HPDE6-E6E7 (cell line): Measurements from ENCODE around the gene TRAFD1.

ENCODE experiments used
- DNase-seq: peaks from one replicate; pipeline ENCODE4 v3.0.0; 2011; ENCODE audit warnings: missing footprints; ENCODE audit errors: extremely low spot score

Gene TRAFD1

GRCh38 chr12:112178796-112179195 lies 53.4 kb downstream of the TRAFD1 start:
- DNase-seq: no peak

DNA sequence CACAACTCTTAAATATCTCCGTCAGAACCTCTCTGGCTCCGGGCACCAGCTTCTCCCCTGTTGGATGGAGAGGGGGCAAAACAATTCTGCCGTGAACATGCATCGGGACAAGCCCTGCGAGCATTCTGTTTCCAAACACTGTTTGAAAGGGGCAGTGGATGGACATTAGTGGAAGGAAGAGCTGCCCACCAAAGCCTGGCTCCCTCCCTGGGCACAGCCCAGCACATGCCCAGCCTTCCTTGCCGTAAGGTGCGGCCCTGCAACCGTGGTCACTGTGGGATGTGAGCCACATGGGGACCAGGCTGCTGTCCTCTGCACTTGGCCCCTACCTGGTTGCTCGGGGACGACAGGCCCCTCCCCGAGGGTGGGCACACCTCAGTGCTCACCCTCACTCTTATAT lies 54.0 kb downstream of the TRAFD1 start:
- DNase-seq: no peak

- DNase-seq: no peak
These were observed 54.6 kb downstream of the TRAFD1 start for GRCh38 chr12:112179916-112180315.

GRCh38 chr12:112180422-112180821 lies 55.1 kb downstream of the TRAFD1 start:
- no peak for DNase-seq

- no peak for DNase-seq
These were observed 57.1 kb downstream of the TRAFD1 start for GRCh38 chr12:112182499-112182898.

- no peak for DNase-seq
These were observed 58.0 kb downstream of the TRAFD1 start for GRCh38 chr12:112183141-112184021.

- DNase-seq: no peak
These were observed 58.9 kb downstream of the TRAFD1 start for GRCh38 chr12:112184056-112184887.

DNA sequence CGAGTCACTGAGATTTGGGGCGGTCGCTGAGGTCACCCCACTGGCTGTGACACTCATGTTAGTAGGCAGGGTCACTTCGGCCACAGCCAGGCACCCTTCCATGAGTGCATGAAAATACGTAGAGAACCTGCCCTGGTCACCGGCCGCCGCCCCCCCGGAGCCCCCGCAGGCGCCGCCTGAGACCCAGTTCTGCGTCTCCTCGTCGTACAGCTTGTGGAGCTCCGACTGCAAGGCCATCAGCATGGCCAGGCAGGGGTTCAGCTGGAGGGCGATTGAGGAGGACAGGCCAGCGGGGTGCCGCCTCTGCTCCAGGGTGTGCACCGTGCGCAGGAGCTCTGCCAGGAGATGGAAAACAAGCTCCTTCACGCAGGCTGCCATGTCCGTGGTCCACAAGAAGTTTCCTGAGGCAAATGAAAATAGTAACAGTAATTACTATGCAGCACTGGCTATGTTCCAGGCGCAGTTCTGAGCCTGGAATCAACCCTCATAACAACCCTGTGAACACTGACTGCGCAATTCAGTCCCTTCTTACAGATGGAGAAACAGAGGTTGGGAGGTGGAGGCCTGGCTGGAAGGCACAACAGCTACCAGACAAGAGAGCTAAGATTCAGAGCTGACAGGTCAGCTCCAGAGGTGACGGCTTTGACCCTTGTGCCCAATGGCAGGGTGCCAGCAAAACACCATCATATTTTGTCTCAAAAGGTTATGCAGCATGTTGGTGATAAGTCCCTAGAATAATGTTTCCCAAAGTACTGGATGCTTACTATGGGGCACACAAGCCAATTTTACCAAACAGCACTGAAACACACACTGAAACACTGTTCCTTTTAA lies 59.9 kb downstream of the TRAFD1 start:
- DNase-seq: no peak

DNA sequence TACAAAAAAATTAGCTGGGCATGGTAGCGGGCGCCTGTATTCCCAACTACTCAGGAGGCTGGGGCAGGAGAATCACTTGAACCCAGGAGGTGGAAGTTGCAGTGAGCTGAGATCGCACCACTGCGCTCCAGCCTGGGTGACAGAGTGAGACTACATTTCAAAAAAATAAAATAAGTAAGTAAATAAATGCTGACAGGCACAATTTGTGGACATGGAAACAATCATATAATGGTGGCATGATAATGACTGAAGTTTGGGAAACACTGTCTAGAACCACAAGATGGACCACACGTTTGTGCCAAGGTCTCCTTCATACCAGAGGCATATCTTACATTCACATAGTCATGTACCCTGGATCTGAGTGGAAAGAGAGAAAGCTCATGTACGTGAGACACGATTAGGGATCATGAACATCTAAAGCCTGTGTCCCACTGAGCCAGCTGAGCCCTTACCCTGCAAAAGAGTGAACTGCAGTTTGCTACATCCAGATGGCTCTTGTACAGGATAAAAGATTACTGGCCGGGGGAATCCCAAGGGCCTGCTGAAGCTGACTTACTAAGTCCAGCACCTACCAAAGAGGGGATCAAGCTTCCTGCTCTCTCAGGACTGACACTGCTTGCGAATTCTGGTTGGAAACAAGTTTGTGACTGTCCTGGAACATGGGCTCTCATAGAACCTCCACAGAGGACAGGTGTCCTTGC lies 62.9 kb downstream of the TRAFD1 start:
- DNase-seq: no peak

DNA sequence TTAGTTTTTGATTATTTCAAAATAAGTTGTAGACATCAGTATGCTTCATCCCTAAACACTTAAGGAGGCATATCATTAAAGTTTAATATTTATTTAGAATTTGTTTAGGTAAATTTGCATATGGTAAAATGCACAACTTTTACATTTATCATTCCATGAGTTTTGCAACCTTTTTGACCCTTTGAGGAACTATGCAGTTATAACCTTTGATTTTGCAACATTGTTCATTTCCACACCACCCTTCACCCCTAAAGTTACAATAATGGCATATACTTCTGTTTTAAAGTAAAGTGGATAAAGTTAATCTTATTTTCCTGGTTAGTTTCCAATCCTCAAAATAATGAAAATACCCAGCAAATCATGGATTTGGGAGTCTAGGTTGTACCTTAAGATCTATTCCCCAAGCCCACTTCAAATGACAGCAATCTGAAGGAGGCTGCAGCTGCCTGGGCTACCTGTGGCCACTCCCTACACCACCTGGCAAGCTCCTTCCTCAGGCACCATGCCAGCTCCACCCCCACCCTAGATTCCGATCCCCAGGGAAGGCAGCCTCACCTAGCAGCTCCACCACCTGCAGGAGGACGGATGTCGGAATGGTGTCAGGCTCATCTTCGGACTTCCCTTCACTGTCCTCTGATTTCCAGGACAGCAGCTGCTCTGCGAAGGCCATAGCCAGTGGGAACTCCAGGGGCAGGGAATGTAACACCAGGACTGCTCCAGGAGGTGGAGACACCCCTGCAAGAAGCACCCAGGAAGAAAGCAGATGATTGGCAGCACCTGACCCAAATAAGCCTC lies 65.1 kb downstream of the TRAFD1 start:
- DNase-seq: peak; percentile 77

DNA sequence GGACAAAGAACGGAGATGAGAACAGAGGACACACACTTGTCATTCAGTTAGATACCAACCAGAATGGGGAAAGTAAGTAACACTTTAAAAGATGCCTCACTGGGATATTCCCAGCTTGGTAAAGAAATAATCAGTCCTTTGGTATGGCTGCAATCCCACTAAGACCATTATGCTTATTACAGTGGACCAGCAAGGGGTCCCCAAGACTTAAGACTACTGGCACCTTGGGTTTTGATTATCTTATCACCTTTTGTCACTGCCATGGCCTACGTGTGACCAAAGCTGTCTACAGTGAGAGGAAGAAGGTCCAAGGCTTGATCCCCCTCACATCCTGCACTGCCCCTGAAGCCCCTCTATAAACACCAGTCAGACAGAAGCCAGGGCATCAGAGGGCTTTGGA lies 65.8 kb downstream of the TRAFD1 start:
- no peak for DNase-seq

DNA sequence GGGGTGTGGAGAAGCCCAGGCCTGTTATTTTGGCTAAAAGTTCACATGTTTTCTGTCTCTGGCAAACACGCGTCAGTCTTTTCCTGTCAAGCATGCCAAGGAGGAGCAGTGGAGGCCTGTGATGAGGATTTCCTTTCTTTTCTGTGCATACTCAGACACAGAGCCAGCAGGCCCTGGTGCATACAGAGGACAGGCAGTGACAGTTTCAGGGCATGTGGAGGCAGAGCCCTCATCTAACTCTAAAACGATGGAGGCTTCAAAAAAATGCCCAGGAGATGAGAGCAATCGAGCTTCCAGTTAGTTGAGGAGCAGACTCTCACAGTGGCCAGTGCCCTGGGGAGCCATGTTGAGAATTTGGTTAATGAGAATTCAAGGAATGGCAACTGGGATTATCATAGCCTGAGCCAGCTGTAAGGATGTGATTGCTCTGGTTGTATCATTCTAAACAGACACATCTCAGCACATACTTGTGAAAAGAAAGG lies 66.5 kb downstream of the TRAFD1 start:
- peak; percentile 32 for DNase-seq

DNA sequence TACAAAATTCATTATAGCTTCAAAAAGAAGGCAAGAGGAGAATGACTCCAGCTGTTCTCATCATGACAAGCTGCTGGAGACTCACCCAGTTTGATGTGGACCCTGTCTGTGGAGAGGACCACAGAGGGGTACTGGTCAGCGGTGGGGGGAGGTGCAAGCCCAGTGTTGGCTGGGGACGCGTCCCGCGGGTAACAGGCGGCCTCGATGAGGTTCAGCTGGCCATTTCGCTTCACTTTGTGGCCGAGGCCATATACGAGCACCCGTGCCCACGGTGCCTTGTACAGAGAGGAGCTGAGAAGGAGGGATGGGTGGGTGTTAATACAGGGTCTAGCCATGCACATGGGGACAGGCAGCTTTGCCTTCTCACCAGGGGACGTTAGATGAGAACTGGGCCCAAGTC lies 67.1 kb downstream of the TRAFD1 start:
- DNase-seq: no peak

GRCh38 chr12:112194601-112195247 lies 69.4 kb downstream of the TRAFD1 start:
- no peak for DNase-seq

GRCh38 chr12:112196196-112196875 lies 71.0 kb downstream of the TRAFD1 start:
- DNase-seq: no peak

DNA sequence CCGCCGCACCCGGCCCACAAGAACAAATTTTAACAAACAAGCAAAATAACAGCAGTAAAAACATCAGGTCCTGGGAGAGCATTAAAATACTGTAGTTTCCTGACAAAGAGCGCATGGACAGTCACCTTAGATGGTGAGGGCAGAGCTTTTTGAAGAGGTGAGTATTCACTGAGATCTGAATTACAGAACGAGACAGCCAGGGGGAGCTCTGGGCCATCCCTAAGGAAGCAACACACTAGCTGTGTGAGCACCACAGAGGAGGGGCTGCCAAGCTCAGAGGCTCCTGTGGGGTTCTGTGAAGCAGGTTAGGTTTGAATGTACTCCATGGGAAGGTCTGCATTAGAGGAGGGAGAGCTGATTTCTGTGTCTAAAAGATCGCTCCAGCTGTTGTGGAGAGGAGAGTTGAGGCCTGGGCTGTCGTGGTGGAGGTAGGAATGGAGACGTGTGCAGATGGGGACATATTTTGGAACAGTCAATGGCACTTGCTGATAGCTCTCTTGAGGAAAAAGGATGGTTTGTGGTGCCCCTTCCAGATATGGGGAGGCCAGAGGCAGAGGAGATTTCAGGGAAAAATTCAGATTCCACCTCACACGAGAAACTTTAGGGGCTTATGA lies 72.9 kb downstream of the TRAFD1 start:
- peak; percentile 49 for DNase-seq

DNA sequence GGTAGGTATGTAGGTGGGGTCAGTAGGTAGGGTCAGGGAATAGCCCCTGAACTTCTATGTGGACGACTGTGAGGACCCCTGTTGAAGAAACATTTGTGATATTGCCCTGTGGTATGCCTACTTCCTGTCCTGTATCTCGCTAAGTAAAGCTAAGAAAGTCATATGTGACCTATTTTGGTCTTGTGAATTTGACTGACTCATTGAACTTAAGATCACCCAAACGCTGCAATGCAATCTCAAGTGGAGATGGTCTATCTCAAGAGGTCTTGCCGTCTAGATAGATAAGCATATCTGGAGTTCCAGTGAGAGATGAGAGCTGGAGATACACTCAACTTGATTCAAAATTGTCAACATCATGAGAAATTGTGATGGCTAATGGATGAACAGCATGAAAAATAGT lies 73.8 kb downstream of the TRAFD1 start:
- no peak for DNase-seq
